SK-MEL-5 (cell line): ENCODE results near the gene CD69. TPM values are rescaled to one million over a fixed set of nuclear protein-coding genes. Genes with fewer than 3 reads are reported as not detected.

Experiments
- DNase-seq: peaks from one replicate; pipeline ENCODE4 v3.0.0-alpha.2; 2016; ENCODE audit warnings: low read depth, low spot score
- in situ Hi-C: cut with HindIII; loops from 2 replicates; pipeline ENCODE4 v1.10.0; 2016; ENCODE audit warnings: low sequenced_read_pairs, high pct_unique_total_duplicates, low pct_unique_long_range_greater_than_20kb
- total RNA-seq: library from RNA; depleted of rRNA; stranded (reverse); fragments of >200 nt; shearing (Covaris generic); gene quantifications from 2 replicates; pipeline ENCODE4 v1.2.3, GENCODE V29; 2014

CD69 gene
- total RNA-seq, 1 experiment from 2014 or later = not detected

GRCh38 chr12:9784816-9785215 is 24.1 kb upstream of the CD69 start:
- DNase-seq = no peak
- in situ Hi-C loops = no loop called here

DNA sequence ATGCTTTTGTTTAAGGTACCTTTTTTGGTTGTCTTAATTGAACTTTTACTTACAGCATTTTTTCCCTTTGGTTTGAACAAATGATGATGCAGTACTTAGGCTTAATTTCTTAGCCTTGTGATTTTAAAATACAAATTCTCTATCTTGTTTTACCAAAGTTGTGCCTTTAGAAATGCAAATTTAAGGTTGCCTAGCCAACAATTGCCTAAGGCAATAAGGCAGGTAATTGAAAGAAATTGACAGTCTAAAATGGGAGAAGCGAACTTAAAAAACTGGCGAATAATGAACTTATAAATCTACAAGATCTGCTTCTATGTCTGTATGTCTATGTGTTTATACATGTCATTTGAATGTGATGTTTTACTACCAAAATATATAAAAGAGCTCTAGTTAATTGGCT is 23.6 kb upstream of the CD69 start:
- DNase-seq = no peak
- in situ Hi-C loops = no loop called here

DNA sequence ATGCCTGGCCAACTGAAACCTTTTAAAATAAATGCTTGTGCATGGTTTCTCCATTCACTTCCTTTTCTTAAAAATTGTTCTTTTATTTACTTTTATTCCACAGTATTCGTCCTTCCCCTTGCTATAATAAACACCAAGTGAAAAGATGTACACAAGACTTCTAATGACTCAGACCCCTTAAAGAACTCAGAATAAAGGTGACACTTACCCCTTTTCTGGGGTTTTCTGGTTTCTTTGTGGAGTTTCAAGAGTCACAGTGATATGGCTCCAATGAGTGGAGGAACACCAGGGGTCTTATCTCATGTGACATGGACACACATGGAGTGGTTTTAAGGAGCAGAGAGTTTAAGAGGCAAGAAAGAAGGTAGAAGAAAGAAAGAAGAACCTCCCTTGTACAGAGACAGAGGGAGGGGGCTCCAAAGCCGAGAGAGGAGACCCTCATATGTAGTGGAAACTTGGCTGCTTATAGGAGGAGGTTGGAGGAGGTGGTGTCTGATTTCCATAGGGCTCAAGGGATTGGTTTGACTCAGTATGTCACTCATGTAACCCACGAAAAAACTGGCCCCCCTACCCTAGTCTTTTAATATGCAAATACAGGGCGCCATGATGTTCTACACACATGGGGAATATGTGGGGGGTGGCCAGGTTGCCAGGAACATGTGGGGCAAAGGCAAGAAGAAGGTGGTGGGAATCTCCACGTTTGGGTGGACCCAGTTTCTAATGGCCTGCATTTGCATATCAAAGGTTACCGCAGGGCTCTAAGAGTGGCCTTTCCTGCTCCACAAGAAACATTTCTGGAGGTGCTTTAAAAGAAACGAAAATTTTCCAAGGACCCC is 22.1 kb upstream of the CD69 start:
- no peak for DNase-seq
- in situ Hi-C loops = no loop called here

DNA sequence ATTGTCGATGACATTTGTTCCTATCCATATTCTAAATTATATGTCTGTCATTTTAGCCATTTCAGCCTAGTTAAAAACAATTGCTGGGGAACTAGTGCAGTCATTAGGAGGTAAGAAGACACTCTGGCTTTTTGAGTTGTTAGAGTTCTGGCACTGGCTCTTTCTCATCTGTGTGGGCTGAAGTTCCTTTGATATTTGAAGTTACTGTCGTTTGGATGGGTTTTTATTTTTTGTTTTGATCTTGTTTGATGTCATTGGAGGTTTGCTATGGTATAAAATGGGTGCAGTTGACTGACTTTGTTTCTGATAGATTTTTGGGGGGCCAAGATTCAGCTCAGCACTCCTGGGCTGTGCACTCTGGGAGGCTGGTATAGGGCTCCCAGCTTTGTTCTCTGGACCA is 20.7 kb upstream of the CD69 start:
- no peak for DNase-seq
- in situ Hi-C loops = no loop called here

DNA sequence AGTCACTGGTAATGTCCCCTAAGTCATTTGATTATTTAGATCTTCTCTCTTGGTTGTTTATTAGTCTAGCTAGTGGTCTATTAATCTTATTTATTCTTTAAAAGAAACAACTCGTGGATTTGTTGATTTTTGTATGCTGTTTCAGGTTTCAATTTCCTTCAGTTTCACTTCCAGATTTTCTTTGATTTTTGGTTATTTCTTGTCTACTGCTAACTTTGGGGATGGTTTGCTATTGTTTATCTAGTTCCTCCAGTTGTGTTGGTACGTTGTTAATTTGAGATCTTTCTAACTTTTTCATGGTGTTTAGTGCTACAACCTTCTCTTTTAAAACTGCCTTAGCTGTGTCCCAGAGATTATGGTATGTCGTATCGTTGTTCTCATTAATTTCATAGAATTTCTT is 18.5 kb upstream of the CD69 start:
- DNase-seq = no peak
- in situ Hi-C loops = no loop called here

DNA sequence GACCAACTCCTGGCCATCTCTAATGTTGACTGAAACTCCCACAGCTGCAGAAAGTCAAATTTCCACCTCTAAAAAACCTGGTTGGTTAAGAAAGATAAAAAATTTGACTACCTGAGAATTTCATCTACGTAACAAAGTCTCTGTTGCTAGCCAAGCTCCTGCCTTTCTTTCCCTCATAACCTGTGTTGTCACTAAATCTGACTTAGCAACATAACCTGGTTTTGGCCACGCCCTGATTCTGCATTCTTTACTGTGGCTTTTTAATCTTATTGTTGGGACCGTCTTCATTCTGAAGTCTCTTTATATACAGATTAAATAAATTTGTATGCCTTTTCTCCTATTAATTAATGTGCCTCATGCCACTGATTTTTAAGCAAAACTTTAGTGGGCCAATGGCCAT is 16.1 kb upstream of the CD69 start:
- no peak for DNase-seq
- in situ Hi-C loops = no loop called here

DNA sequence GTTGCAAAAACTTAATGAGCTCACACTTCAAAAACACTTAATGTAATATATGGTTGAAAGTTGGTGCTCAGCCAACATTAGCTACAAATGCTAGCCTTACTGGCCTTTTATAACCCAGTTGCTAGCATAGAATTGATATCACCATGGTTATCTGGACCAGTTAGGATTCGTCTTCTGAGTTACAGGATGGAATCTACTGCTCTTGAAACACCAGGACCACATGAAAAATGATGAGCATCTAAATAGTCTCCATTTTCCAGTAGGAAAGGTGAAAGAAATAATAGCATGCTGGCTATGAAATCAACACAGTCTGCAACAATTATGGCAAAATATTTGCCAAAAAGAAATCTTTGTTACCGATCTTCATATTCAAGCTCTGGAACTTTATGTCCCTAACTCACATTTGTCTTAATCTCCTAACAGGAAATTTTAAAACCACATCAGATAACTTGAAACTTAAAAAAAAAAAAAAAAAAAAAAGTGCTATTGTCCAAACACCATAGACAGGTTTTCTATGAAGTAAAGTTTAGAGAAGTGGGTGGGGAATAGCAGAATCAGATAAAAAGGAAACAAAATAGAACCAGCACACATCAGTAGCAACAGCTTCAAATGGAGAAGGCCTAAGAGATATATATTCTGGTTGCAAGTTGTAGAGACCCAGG is 12.6 kb upstream of the CD69 start:
- in situ Hi-C loops = no loop called here
- DNase-seq = no peak

GRCh38 chr12:9763025-9763424 is 2.3 kb upstream of the CD69 start:
- no peak for DNase-seq
- in situ Hi-C loops = no loop called here

GRCh38 chr12:9762369-9762768 is 1.7 kb upstream of the CD69 start:
- DNase-seq = no peak
- in situ Hi-C loops = no loop called here

DNA sequence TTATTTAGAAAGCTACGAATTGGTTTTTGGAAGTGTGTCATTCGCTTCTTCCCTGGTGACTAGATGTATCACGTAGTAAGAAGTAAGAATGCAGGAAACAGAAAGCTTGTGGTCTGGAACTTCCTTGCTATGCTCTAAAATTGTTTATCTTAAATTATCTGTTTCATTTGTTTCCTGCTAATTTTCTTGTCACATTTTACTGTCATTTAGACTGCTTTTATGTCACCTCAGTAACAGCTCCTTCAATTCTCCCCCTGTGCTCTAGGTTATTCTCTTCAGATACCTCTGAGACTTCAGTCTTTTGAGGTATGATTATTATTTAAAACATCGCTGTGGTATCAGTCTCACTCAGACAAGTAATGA is 699 bp upstream of the CD69 start:
- in situ Hi-C loops = no loop called here
- DNase-seq = no peak

- in situ Hi-C loops = no loop called here
These were observed 581 bp downstream of the CD69 start for GRCh38 chr12:9760120-9760519.

GRCh38 chr12:9759694-9760093 is 1.0 kb downstream of the CD69 start:
- in situ Hi-C loops = no loop called here
- no peak for DNase-seq

More at GRCh38 chr12:9760120-9760519, 581 bp downstream of the CD69 start:
- no peak for DNase-seq

- no peak for DNase-seq
- in situ Hi-C loops = no loop called here
These were observed 2.6 kb downstream of the CD69 start for GRCh38 chr12:9758119-9758518.

DNA sequence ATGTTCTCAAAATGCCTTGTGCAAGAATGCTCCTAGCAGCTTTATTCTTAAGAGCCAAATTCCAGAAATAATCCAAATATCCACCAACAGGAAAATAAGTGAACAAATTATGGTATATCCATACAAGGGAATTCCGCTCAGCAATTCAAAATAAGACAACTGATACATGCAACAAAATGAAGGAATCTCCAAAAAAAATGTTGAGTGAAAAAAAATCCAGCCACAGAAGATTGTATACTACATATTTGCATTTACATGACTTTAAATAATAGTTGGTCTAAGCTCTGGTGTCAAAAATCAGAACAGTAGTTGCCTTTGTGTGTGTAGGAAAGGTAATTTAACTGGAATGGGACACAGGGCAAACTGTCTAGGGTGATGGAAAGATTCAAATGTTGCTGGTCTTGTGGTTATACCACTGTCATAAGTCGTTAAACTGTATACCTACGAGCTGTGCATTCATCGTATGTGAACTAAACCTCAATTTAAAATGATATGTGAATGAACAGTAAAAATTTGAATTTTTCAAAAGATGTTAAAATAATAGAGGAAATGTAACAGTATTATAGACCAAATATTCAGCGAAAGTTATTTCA is 3.2 kb downstream of the CD69 start:
- no peak for DNase-seq
- in situ Hi-C loops = no loop called here

DNA sequence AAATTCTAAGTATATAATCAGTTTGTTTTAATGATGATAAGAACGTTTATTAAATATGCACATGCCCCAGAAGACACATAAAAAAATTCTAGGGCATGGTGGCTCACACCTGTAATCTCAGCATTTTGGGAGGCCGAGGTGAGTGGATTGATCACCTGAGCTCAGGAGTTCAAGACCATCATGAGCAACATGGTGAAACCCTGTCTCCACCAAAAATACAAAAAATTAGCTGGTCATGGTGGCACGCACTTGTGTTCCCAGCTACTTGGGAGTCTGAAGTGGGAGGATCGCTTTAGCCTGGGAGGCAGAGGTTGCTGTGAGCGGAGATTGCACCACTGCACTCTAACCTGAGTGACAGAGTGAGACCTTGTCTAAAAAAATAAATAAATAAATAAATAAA is 4.0 kb downstream of the CD69 start:
- in situ Hi-C loops = no loop called here
- DNase-seq = no peak

GRCh38 chr12:9756170-9756569 is 4.5 kb downstream of the CD69 start:
- no peak for DNase-seq
- in situ Hi-C loops = no loop called here

DNA sequence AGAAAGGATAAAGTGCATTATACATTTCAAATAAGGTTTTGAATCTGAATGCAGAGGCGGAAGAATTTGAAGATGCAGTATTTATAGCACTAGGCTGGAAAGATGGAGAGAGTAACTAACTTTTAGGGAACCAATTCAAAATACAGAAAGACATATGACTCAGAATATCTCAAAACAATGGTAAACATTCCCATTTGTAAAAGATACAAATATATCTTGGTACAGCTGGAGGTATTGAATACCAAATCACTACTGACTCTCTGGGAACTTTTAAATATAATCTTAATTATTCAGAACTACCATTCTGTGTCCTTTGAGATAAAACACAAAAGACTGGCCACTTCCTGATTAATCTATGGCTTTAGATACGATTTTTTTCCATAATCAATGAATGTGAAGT is 5.1 kb downstream of the CD69 start:
- in situ Hi-C loops = no loop called here
- DNase-seq = no peak

DNA sequence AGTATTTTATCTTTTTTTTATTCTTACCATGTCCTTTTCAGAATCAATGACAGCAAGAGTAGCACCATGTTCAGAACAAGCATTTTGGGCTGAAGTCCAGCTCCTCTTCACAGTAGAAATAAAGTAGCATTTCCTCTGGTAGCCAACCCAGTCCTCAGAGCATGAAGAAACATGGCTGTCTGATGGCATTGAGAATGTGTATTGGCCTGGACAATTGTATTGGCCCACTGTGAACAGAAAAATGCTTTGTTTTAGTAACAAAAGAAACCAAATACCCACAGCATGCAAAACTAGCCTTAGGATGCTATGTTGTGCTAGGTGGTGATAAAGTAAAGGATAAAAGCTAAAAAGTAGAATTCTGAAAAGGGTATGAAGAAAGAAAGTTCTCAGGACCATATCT is 5.7 kb downstream of the CD69 start:
- DNase-seq = no peak
- in situ Hi-C loops = no loop called here
